GM21515 (cell line): Measurements from ENCODE around the gene ST8SIA4.

ENCODE experiments used
- ATAC-seq: cut with Tn5 transposase; IDR thresholded peaks from one replicate; pipeline ENCODE4 v1.9.1; 2021; ENCODE audit not compliant: unreplicated experiment

Gene ST8SIA4

GRCh38 chr5:100832252-100833230 is 70.5 kb downstream of the ST8SIA4 start:
- ATAC-seq = peak; percentile 40

- ATAC-seq = no peak
Observed at GRCh38 chr5:100828898-100829356, 74.2 kb downstream of the ST8SIA4 start.

GRCh38 chr5:100828071-100828897 is 74.8 kb downstream of the ST8SIA4 start:
- peak; percentile 69 for ATAC-seq

- peak; percentile 20 for ATAC-seq
Observed at GRCh38 chr5:100827481-100827889, 75.6 kb downstream of the ST8SIA4 start.

- peak; percentile 28 for ATAC-seq
Observed at GRCh38 chr5:100826133-100826532, 76.9 kb downstream of the ST8SIA4 start.

- ATAC-seq = no peak
Observed at GRCh38 chr5:100824635-100825034, 78.4 kb downstream of the ST8SIA4 start.

- no peak for ATAC-seq
Observed at GRCh38 chr5:100823812-100824211, 79.3 kb downstream of the ST8SIA4 start.

GRCh38 chr5:100821751-100822150 is 81.3 kb downstream of the ST8SIA4 start:
- ATAC-seq = no peak

GRCh38 chr5:100818340-100818739 is 84.7 kb downstream of the ST8SIA4 start:
- no peak for ATAC-seq

- ATAC-seq = no peak
Observed at GRCh38 chr5:100803397-100803796, 99.7 kb downstream of the ST8SIA4 start.

- ATAC-seq = no peak
Observed at GRCh38 chr5:100802208-100802607, 100.9 kb downstream of the ST8SIA4 start.

- ATAC-seq = peak; percentile 82
Observed at GRCh38 chr5:100800562-100800961, 102.5 kb downstream of the ST8SIA4 start.

- no peak for ATAC-seq
Observed at GRCh38 chr5:100799166-100799565, 103.9 kb downstream of the ST8SIA4 start.

- no peak for ATAC-seq
Observed at GRCh38 chr5:100797861-100798260, 105.2 kb downstream of the ST8SIA4 start.

- ATAC-seq = no peak
Observed at GRCh38 chr5:100796851-100797250, 106.2 kb downstream of the ST8SIA4 start.

- no peak for ATAC-seq
Observed at GRCh38 chr5:100794844-100795243, 108.2 kb downstream of the ST8SIA4 start.

- no peak for ATAC-seq
Observed at GRCh38 chr5:100794218-100794617, 108.9 kb downstream of the ST8SIA4 start.

GRCh38 chr5:100792781-100793180 is 110.3 kb downstream of the ST8SIA4 start:
- ATAC-seq = no peak

- ATAC-seq = no peak
Observed at GRCh38 chr5:100791391-100791790, 111.7 kb downstream of the ST8SIA4 start.

- ATAC-seq = no peak
Observed at GRCh38 chr5:100790951-100791350, 112.1 kb downstream of the ST8SIA4 start.

GRCh38 chr5:100790170-100790665 is 112.9 kb downstream of the ST8SIA4 start:
- peak; percentile 79 for ATAC-seq
